ENCODE results near the gene SSH2. TPM values are rescaled to one million over a fixed set of nuclear protein-coding genes. Genes with fewer than 3 reads are reported as not detected.
A peak's percentile ranks its signal among the peaks of the same experiment; 100 is the strongest.

The SSH2 gene
- total and polyA plus RNA-seq, 9 of the 15 experiments (the other 6 are each of a cell fraction or from before 2014, with no cell fraction given): 3.9 to 16.1 (median 10.2) TPM

- no peak for TF ChIP-seq ZNF318 (IDR thresholded peaks at IDR 0.05; ENCODE audit: borderline replicate concordance in 1 of 2, low read depth in 1 of 2)
- no peak for TF ChIP-seq ZNF175 (CRISPR knock-in tag; IDR thresholded peaks at IDR 0.05; ENCODE audit: low read depth)
- no peak for TF ChIP-seq CBFA2T2 (conservative IDR thresholded peaks at IDR 0.05)
- no peak for TF ChIP-seq ZNF3 (CRISPR knock-in tag; IDR thresholded peaks at IDR 0.05)
- TF ChIP-seq SPI1 (IDR thresholded peaks at IDR 0.05; ENCODE audit: borderline replicate concordance, low read depth, low read length): peak; percentile 58; the same call in 1 of the 2 replicates
- TF ChIP-seq ZNF24 (IDR thresholded peaks at IDR 0.05): 0 out of 2 replicates have a peak, but pooled peaks have one; percentile 18
- TF ChIP-seq YY1 (IDR thresholded peaks at IDR 0.05; ENCODE audit: borderline replicate concordance in 1 of 3, control insufficient read depth in 1 of 3, extremely low read depth in 1 of 3, insufficient read depth in 3 of 3, insufficient read length in 1 of 3, insufficient replicate concordance in 2 of 3, low read depth in 1 of 3, low read length in 2 of 3): peak in 2 of 3 experiments; percentile 34 to 52
- no peak for TF ChIP-seq LEF1 (IDR thresholded peaks at IDR 0.05)
- TF ChIP-seq HNRNPL (IDR thresholded peaks at IDR 0.05; ENCODE audit: low read depth, low read length): no peak
- no peak for TF ChIP-seq ZNF644 (tag; IDR thresholded peaks at IDR 0.05; ENCODE audit: low read depth)
- TF ChIP-seq VEZF1 (CRISPR knock-in tag; IDR thresholded peaks at IDR 0.05): peak; percentile 67
- no peak for TF ChIP-seq TRIM25 (IDR thresholded peaks at IDR 0.05; ENCODE audit: borderline replicate concordance)
- TF ChIP-seq FOXM1 (IDR thresholded peaks at IDR 0.05; ENCODE audit: low read depth): no peak
- no peak for TF ChIP-seq FOXM1 (CRISPR knock-in tag; IDR thresholded peaks at IDR 0.05; ENCODE audit: low read depth)
- TF ChIP-seq ZNF561 (CRISPR knock-in tag; conservative IDR thresholded peaks at IDR 0.05): no peak
Observed at GRCh38 chr17:29929533-29930408, at the start of gene SSH2 (continued).
